Islet of Langerhans (tissue), 1 donor: Measurements from ENCODE around the gene ATF7IP.

Source experiments
- FAIRE-seq: peaks from one replicate; lab custom pipeline; 2011; peaks lifted over from hg19 to GRCh38; lab: Jason Lieb, UNC

Gene ATF7IP

GRCh38 chr12:14505626-14506596 is 140.4 kb downstream of the ATF7IP start:
- no peak for FAIRE-seq

GRCh38 chr12:14510574-14510973 is 145.1 kb downstream of the ATF7IP start:
- FAIRE-seq: no peak

- FAIRE-seq: peak; percentile 94
Observed at GRCh38 chr12:14514154-14514842, 148.8 kb downstream of the ATF7IP start.

GRCh38 chr12:14514946-14515345 is 149.5 kb downstream of the ATF7IP start:
- FAIRE-seq: peak; percentile 76

- FAIRE-seq: no peak
Observed at GRCh38 chr12:14521822-14522221, 156.3 kb downstream of the ATF7IP start.

- no peak for FAIRE-seq
Observed at GRCh38 chr12:14525964-14526363, 160.5 kb downstream of the ATF7IP start.

- FAIRE-seq: no peak
Observed at GRCh38 chr12:14532152-14532551, 166.7 kb downstream of the ATF7IP start.

- no peak for FAIRE-seq
Observed at GRCh38 chr12:14537088-14537487, 171.6 kb downstream of the ATF7IP start.

GRCh38 chr12:14540801-14541462 is 175.4 kb downstream of the ATF7IP start:
- peak; percentile 9 for FAIRE-seq

- no peak for FAIRE-seq
Observed at GRCh38 chr12:14545144-14546124, 180.0 kb downstream of the ATF7IP start.

GRCh38 chr12:14547571-14547970 is 182.1 kb downstream of the ATF7IP start:
- no peak for FAIRE-seq

- FAIRE-seq: no peak
Observed at GRCh38 chr12:14548609-14549008, 183.1 kb downstream of the ATF7IP start.
